HG02623 (cell line): Measurements from ENCODE around the gene WDR20.
"Not testable (repeated sequence)": the region's sequence is repeated elsewhere in the genome, so short reads cannot be mapped to it uniquely, and the experiment has no call there.

ENCODE experiments used
- ATAC-seq: cut with Tn5 transposase; IDR thresholded peaks from one replicate; pipeline ENCODE4 v1.9.1; 2021; ENCODE audit warnings: moderate library complexity; ENCODE audit not compliant: unreplicated experiment

Gene WDR20, protein sequence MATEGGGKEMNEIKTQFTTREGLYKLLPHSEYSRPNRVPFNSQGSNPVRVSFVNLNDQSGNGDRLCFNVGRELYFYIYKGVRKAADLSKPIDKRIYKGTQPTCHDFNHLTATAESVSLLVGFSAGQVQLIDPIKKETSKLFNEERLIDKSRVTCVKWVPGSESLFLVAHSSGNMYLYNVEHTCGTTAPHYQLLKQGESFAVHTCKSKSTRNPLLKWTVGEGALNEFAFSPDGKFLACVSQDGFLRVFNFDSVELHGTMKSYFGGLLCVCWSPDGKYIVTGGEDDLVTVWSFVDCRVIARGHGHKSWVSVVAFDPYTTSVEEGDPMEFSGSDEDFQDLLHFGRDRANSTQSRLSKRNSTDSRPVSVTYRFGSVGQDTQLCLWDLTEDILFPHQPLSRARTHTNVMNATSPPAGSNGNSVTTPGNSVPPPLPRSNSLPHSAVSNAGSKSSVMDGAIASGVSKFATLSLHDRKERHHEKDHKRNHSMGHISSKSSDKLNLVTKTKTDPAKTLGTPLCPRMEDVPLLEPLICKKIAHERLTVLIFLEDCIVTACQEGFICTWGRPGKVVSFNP

DNA sequence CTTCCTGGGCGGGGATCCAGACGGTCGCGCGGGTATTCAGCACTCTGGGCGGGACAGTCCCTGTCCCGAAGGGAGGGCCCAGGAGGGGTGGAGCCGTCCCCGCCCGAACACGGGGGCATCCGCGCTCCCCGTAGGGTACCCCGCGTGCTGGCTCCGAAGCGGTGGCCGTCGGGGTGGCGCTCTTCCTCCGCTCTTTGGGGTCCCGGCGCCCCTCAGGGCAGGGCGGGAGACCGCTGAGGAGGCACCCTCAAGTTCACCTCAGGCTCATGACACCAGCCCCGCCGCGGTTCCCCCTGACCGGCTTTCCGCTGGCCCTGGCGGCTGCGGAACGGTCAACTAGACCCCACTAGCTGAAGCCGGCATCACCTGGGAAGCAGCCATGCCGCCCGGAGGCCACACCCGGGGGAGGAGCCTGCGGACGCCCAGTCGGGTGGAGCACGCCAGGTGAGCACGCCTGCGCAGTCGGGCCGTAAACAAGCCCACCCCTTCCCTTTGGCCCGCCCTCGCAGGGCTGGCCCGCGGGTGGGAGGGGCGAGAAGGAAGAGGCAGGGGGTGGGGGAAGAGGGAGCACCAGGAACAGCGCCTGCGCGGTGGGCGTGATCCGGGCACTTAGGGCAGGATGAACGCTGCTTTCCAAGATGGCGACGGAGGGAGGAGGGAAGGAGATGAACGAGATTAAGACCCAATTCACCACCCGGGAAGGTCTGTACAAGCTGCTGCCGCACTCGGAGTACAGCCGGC lies at the start of gene WDR20:
WDR20 (plus strand) TSS at position 612 of the 741 bp plus-strand sequence; CDS start at position 639, 27 bp downstream.
- peak; percentile 91 for ATAC-seq

DNA sequence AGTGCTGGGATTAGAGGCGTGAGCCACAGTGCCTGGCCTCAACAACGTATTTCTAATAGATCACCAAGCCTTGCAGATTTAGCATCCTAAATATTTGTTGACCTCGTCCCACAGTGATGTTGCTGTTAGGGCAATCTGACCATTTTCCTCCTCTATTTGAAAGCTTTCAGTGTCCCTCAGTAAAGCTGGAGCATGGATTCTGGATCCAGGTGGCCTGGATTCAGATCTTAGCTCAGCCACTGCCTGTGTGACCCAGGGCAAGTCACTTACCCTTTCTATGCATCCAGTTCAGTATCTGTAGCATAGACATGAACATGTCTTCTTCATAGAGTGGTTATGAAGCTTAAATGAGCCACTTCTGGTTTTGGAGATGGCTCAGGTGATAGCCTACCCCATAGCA lies 49.0 kb upstream of the WDR20 start:
- ATAC-seq: no peak

- no peak for ATAC-seq
These were observed 46.9 kb upstream of the WDR20 start for GRCh38 chr14:102092806-102093205.

GRCh38 chr14:102094101-102094500 lies 45.6 kb upstream of the WDR20 start:
- ATAC-seq: no peak

DNA sequence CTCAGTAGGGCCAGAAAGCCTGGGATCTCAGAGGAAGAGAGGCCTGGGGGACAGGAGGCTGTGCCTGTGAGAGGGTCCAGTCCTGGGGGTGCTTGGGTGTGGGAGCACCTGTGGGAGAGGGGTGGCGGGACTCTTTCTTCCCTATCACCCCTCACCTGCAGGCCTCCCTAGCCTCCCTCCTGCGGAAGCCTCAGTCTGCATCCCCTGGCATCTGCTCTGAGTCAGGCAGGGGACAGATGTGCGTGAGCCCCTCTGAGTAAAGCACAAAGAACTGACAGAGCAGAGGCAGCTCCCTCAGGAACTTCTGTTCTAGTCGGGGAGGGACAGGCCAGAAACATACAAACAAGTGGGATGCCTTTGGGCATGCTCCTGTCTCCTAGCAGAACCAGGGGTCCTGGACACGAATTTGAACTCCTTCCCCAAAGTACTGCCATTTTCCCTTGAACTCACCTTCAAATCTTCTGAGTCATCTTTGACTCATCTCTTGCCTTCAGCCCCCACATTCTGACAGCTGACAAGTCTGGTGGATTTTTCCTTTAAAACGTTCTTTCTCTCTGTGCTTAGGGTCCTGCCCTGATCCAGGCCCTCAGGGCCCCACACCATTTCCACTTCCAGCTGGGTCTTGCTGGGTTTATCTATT lies 44.3 kb upstream of the WDR20 start:
- ATAC-seq: no peak

DNA sequence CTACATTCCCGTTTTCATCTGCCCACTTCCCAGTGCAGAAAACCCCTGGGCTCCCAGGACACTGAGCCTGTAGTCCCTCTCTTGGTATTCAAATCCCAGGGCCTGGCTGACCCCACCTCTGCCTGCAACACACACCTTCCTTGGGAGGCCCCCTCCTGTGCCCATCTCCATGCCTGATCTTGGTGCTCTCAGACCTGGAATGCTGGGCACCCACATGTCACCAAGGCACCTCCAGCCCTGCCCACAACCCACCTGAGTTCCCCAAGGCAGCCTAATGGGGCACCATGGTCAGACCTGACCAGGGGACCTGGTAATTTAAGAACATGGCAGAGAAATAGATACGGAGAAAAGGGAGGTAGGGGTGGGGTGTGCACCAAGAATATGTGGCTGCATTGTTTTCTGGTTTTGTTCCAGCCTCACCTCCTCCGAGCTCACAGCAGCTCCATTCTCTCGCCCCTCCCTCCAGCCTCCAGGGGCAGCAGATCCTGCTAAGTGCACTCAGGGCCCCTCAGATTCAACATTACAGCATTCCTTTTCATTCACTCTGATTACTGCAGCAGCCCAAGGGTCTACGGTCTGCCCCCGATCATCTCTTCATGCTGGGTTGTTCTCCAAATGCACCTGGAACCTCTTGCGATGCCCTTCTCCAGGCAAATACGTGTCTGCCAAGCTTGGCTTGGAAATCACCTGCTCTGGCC lies 43.7 kb upstream of the WDR20 start:
- no peak for ATAC-seq

DNA sequence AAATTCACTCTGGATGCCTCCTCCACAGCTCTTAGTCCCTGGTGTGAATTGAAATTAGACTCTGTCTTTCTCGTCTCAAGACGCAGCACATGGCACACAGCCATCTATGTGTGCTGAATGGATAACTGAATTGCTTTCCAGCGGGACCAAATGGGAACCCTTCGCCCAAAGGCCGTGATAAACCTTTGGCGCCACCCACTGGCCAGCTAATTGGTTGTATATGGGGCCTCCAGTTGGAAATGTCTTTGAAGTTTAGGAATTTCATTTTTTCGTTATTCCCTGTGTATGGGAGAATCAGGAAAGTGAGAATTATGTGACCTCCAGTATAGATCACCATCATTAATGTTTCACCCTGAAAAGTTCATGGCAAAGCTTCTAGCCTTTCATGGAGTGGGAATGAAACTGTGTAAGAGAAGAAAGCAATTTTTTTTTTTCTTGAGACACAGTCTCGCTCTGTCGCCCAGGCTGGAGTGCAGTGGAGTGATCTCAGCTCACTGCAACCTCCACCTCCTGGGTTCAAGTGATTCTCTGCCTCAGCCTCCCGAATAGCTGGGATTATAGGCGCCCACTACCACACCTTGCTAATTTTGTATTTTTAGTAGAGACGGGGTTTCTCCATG lies 43.0 kb upstream of the WDR20 start:
- no peak for ATAC-seq

- ATAC-seq: no peak
These were observed 42.1 kb upstream of the WDR20 start for GRCh38 chr14:102097441-102098135.

GRCh38 chr14:102103062-102103695 lies 36.5 kb upstream of the WDR20 start:
- no peak for ATAC-seq

DNA sequence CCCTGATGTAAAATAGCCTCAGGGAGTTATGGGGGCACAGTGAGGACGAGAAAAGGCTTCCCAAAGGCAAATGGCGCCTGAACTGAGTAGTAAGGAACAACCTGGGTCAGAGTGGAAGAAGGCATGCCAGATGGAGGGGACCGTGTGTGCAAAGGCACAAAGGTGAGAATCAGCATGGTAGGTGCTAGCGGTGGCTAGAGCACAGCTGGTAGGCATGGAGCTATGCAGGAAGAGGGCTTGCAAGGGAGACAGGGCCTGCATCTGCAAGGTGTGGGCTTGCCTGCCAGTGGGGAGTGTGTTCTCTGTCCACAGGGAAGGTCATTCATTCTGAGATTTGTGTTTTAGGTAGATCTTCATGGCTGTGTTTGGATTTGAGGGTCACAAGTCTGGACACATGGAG lies 34.3 kb upstream of the WDR20 start:
- no peak for ATAC-seq

- not testable (repeated sequence) for ATAC-seq
These were observed 30.4 kb upstream of the WDR20 start for GRCh38 chr14:102109332-102109731.

- no peak for ATAC-seq
These were observed 28.6 kb upstream of the WDR20 start for GRCh38 chr14:102111101-102111500.

DNA sequence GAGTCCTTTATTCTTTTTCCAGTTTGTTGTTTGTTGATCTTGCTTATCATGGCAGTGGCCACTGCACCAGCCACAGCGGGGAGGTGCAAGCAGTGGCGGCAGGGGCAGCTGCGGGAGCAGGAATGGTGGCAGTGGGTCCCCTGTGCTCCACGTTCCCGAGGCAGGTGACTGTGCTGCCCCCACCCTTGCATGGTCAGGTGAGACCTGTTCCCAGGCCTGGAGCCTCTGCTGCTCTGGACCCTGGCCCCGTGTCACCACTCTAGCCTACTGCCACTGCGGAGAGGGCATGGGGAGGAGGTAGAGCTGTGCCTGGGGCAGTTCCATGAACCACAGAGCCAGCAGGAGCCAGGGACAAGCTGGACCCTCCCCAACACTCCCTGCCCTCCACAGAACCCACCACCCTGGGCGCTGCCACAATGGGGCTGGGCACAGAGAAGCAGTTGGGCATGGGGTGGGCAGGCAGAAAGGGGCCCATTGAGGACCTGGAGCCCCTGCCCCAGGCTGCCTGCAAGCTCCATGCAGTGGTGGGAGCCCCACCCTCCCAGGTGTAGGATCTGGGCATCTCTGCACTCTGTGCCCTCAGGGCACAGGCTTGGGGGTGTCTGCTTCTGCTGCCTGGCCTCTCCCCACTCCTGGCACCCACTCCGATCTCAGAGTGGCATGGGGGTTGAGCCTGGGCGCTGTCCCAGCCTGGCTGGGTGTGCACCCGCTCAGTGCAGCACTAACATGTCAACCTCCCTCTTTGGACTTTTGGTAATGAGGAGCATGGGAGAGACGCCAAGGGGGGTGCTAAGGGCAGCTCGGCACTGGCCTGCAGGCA lies 23.1 kb upstream of the WDR20 start:
- ATAC-seq: no peak

GRCh38 chr14:102117852-102118251 lies 21.8 kb upstream of the WDR20 start:
- no peak for ATAC-seq

GRCh38 chr14:102120888-102121287 lies 18.8 kb upstream of the WDR20 start:
- no peak for ATAC-seq

DNA sequence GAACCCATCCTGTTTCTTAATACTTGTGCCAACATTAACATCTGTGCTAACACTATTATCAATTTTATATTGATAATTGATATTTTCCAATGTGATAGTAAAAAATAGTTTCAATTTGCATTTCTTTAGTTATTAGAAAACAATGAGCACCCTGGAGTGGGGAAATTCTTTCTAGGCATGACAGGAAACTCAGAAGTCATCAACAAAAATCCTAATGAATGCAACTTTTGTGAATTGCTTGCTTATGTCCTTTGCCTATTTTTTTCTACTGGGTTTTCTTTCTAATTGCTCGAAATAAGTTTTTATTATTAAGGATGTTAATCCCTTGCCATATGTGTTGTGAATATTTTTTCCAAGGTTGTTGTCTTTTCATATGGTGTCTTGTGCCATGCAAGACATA lies 18.1 kb upstream of the WDR20 start:
- ATAC-seq: no peak

DNA sequence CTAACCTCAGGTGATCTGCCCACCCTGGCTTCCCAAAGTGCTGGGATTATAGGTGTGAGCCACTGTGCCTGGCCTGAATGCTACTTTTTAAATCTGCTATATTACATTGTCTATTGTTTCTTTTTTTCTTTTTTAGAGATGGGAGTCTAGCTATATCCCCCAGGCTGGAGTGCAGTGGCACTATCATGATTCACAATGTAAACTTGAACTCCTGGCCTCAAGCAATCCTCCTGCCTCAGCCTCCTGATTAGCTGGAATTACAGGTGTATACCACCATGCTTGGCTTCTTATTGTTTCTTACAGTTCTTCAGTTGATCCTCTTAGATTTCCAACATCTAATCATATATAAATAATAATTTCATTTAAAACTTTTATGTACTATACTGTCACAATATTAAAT lies 15.3 kb upstream of the WDR20 start:
- ATAC-seq: no peak

- ATAC-seq: no peak
These were observed 14.2 kb upstream of the WDR20 start for GRCh38 chr14:102125546-102125945.
